IMR-90 (cell line): ENCODE data around the gene FIS1.

Source experiments
- CEBPB ChIP-seq: IDR thresholded peaks from 2 replicates; pipeline ENCODE4 v1.6.1; 2012; ENCODE audit warnings: low read depth, low read length, improper control_type of control experiment
- CTCF ChIP-seq: conservative IDR thresholded peaks from 2 replicates; pipeline ENCODE4 v1.5.1; 2012; ENCODE audit warnings: mild to moderate bottlenecking, low read depth, low read length, improper control_type of control experiment
- ELK1 ChIP-seq: fragments of 150-350 bp; IDR thresholded peaks from 2 replicates; pipeline ENCODE4 v1.6.1; 2016; ENCODE audit warnings: low read depth, mild to moderate bottlenecking, low read length, moderate library complexity, borderline replicate concordance
- FOS ChIP-seq: fragments of 150-350 bp; IDR thresholded peaks from 2 replicates; pipeline ENCODE4 v1.6.1; 2016; ENCODE audit warnings: low read depth, low read length
- MAFK ChIP-seq: IDR thresholded peaks from 2 replicates; pipeline ENCODE4 v1.6.1; 2012; ENCODE audit warnings: low read depth, low read length, improper control_type of control experiment
- MAZ ChIP-seq: IDR thresholded peaks from 2 replicates; pipeline ENCODE4 v1.6.1; 2012; ENCODE audit warnings: low read depth, mild to moderate bottlenecking, low read length, improper control_type of control experiment, moderate library complexity, borderline replicate concordance
- MXI1 ChIP-seq: IDR thresholded peaks from 2 replicates; pipeline ENCODE4 v1.6.1; 2012; ENCODE audit warnings: low read depth, mild to moderate bottlenecking, low read length, moderate library complexity, borderline replicate concordance
- NFE2L2 ChIP-seq: fragments of 150-350 bp; IDR thresholded peaks from 2 replicates; pipeline ENCODE4 v1.6.1; 2016; ENCODE audit warnings: low read depth, mild to moderate bottlenecking, low read length
- POLR2A ChIP-seq: IDR thresholded peaks from 2 replicates; pipeline ENCODE4 v1.6.1; 2012; ENCODE audit warnings: mild to moderate bottlenecking, low read depth, low read length
- RAD21 ChIP-seq: IDR thresholded peaks from 2 replicates; pipeline ENCODE4 v1.6.1; 2012; ENCODE audit warnings: low read length, improper control_type of control experiment
- RCOR1 ChIP-seq: IDR thresholded peaks from 2 replicates; pipeline ENCODE4 v1.6.1; 2012; ENCODE audit warnings: mild to moderate bottlenecking, low read length, improper control_type of control experiment; ENCODE audit not compliant: insufficient replicate concordance
- USF2 ChIP-seq: fragments of 150-350 bp; IDR thresholded peaks from 2 replicates; pipeline ENCODE4 v1.6.1; 2017; ENCODE audit warnings: mild to moderate bottlenecking, antibody characterized with exemption, low read length, low read depth

- no peak for TF ChIP-seq MAFK
- no peak for TF ChIP-seq CTCF
- no peak for TF ChIP-seq ELK1
- no peak for TF ChIP-seq CEBPB
- TF ChIP-seq POLR2A = no peak
- no peak for TF ChIP-seq MAZ
- TF ChIP-seq USF2 = no peak
- no peak for TF ChIP-seq RAD21
- no peak for TF ChIP-seq NFE2L2
- TF ChIP-seq FOS = no peak
- TF ChIP-seq RCOR1 = no peak
- TF ChIP-seq MXI1 = no peak
Observed at GRCh38 chr7:101269664-101270063, 24.8 kb upstream of the FIS1 start.
